Stimulated activated CD4-positive, alpha-beta T cell treated with anti-CD3 and anti-CD28 coated beads, Interleukin-15, amount 100 ng/mL, for 24 hours (primary cell): ENCODE data around the gene LRRC3C.

Experiments used
- DNase-seq: peaks from one replicate; pipeline ENCODE4 v3.0.0-alpha.2; 2020

LRRC3C gene

GRCh38 chr17:39980351-39981206 lies 53.0 kb downstream of the LRRC3C start, which contains the start of gene PSMD3:
PSMD3 (plus strand) TSS chr17:39980807; CDS start chr17:39980971, 164 bp downstream.
- DNase-seq = peak; percentile 99

GRCh38 chr17:39981207-39981741 lies 53.7 kb downstream of the LRRC3C start:
- DNase-seq = no peak

- DNase-seq = no peak
Measured at GRCh38 chr17:39981766-39982375, 54.3 kb downstream of the LRRC3C start.

GRCh38 chr17:39988206-39988810 lies 60.8 kb downstream of the LRRC3C start:
- no peak for DNase-seq

GRCh38 chr17:39994448-39994847 lies 66.9 kb downstream of the LRRC3C start:
- no peak for DNase-seq
